Measurements from ENCODE around the gene CILP. TPM values are rescaled to one million over a fixed set of nuclear protein-coding genes. Genes with fewer than 3 reads are reported as not detected.

The CILP gene
- total RNA-seq, 2 donors from 2014 or later: 0.82 to 27.8 TPM

DNA sequence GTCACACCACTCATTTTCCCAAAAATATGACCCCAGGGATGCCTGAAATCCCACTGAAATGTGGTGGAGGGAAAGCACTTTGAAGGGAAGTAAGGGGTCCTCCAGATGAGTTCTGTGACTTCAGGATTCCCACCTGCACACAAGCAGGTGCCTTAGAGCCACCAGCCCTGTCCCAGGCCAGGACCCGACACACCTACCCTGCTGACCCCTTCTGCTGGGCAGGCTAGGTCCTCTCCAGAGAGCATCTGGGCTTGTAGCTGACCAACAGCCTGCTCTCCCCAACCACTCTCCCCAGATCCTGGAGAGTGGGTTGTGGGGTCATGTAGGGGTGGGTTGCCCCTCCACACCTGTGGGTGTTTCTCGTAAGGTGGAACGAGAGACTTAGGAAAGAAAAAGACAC, 14.9 kb upstream of the CILP start:
- H3K27ac ChIP-seq: no peak overlapping the region
- no peaks in the 10 kb centered on the region for H3K9me3 ChIP-seq
- intact Hi-C loops (cut with DNase I): no loop called here
- TF ChIP-seq POLR2AphosphoS5 (IDR thresholded peaks at IDR 0.05) (no peak), POLR2A (IDR thresholded peaks at IDR 0.05) (no peak)
- TF ChIP-seq, protein P1, sequence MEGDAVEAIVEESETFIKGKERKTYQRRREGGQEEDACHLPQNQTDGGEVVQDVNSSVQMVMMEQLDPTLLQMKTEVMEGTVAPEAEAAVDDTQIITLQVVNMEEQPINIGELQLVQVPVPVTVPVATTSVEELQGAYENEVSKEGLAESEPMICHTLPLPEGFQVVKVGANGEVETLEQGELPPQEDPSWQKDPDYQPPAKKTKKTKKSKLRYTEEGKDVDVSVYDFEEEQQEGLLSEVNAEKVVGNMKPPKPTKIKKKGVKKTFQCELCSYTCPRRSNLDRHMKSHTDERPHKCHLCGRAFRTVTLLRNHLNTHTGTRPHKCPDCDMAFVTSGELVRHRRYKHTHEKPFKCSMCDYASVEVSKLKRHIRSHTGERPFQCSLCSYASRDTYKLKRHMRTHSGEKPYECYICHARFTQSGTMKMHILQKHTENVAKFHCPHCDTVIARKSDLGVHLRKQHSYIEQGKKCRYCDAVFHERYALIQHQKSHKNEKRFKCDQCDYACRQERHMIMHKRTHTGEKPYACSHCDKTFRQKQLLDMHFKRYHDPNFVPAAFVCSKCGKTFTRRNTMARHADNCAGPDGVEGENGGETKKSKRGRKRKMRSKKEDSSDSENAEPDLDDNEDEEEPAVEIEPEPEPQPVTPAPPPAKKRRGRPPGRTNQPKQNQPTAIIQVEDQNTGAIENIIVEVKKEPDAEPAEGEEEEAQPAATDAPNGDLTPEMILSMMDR (IDR thresholded peaks at IDR 0.05): no peak
- H3K4me1 ChIP-seq (replicated peaks): no peaks in the 10 kb centered on the region
- no peak overlapping the region for H3K4me3 ChIP-seq
- H3K36me3 ChIP-seq: no peaks in the 10 kb centered on the region
- WGBS: 100% methylated on average over 3 of the region's 3 CpGs
- no peaks in the 10 kb centered on the region for H3K27me3 ChIP-seq (replicated peaks; ENCODE audit: insufficient read depth)
- no peak for DNase-seq (ENCODE audit: low spot score)

DNA sequence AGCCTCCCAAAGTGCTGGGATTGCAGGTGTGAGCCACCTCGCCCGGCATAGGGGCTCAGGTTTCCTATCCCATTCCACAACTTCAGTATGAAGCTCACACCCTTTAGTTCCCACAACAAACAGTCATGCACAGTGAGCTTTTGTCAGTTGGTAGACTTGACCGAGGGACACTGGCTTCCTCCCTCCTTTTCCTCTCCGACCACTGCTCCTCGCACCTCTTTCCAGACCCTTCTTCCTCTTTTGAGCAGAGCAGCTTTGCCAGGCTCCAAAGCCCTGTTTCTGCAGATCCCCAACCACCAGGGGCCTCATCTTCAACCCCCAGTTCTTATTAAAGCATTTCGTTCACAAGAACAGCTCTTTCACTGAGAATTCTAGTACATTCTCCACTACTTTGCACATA, 12.7 kb upstream of the CILP start:
- Histone ChIP-seq H3K4me3 (no peak overlapping the region), H3K27ac (no peak overlapping the region), H3K36me3 (no peaks in the 10 kb centered on the region), H3K4me1 (replicated peaks) (no peaks in the 10 kb centered on the region), H3K27me3 (replicated peaks; ENCODE audit: insufficient read depth) (no peaks in the 10 kb centered on the region), H3K9me3 (no peaks in the 10 kb centered on the region)
- intact Hi-C loops (cut with DNase I): no loop called here
- WGBS: 88% methylated on average over 6 of the region's 6 CpGs
- no peak for DNase-seq (ENCODE audit: low spot score)
- no peak for TF ChIP-seq POLR2A (IDR thresholded peaks at IDR 0.05)
- no peak for TF ChIP-seq POLR2AphosphoS5 (IDR thresholded peaks at IDR 0.05)
- TF ChIP-seq, protein P1 (IDR thresholded peaks at IDR 0.05): no peak

DNA sequence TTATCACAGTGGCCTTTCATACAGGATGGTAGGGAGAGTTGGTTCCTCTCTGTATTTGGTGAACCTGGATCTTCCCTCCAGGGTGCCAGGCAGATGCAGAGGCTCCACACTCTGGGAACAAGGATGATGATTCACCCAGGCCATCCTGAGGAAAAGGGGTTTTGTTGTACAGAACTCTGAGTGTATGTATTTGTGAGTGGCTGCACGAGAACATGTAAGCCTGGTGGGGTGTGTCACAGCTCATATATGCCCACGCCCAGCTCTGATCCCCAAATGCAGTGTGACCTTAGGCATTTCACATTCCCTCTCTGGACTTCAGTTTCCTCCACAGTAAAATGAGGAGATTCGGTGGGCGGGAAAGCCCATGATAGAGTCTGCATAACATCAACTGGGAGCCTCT, 11.6 kb upstream of the CILP start:
- Histone ChIP-seq H3K4me3 (no peak overlapping the region), H3K4me1 (replicated peaks) (no peaks in the 10 kb centered on the region), H3K9me3 (no peaks in the 10 kb centered on the region), H3K36me3 (no peaks in the 10 kb centered on the region), H3K27ac (no peak overlapping the region), H3K27me3 (replicated peaks; ENCODE audit: insufficient read depth) (no peaks in the 10 kb centered on the region)
- 89% methylated on average over 4 of the region's 4 CpGs for WGBS
- TF ChIP-seq POLR2AphosphoS5 (IDR thresholded peaks at IDR 0.05) (no peak), POLR2A (IDR thresholded peaks at IDR 0.05) (no peak)
- TF ChIP-seq, protein P1 (IDR thresholded peaks at IDR 0.05): no peak
- intact Hi-C loops (cut with DNase I): no loop called here
- DNase-seq (ENCODE audit: low spot score): no peak

DNA sequence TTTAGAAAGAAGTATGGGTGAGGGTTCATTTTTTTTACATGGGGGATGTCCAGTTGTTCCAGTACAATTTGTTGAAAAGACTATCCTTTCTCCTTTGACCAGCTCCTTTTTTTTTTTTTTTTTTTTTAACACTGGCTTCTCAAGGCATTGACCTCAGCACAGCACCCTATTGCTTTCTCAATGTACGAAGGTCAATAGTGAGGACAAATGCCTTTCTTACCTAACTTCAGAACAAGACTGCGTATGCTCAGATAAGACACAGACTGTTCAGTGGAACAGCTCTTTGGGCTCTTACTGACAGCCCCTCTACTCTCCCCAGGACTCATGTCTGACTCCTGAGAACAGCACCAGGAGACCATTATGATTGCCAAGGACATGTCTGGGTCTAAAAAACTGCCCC, 10.4 kb upstream of the CILP start:
- Histone ChIP-seq H3K4me1 (replicated peaks) (no peaks in the 10 kb centered on the region), H3K27ac (no peak overlapping the region), H3K4me3 (no peak overlapping the region), H3K36me3 (no peaks in the 10 kb centered on the region), H3K9me3 (no peaks in the 10 kb centered on the region), H3K27me3 (replicated peaks; ENCODE audit: insufficient read depth) (no peaks in the 10 kb centered on the region)
- TF ChIP-seq POLR2A (IDR thresholded peaks at IDR 0.05) (no peak), POLR2AphosphoS5 (IDR thresholded peaks at IDR 0.05) (no peak)
- TF ChIP-seq, protein P1 (IDR thresholded peaks at IDR 0.05): no peak
- intact Hi-C loops (cut with DNase I): no loop called here
- no peak for DNase-seq (ENCODE audit: low spot score)
- WGBS: 91% methylated on average over 2 of the region's 2 CpGs

DNA sequence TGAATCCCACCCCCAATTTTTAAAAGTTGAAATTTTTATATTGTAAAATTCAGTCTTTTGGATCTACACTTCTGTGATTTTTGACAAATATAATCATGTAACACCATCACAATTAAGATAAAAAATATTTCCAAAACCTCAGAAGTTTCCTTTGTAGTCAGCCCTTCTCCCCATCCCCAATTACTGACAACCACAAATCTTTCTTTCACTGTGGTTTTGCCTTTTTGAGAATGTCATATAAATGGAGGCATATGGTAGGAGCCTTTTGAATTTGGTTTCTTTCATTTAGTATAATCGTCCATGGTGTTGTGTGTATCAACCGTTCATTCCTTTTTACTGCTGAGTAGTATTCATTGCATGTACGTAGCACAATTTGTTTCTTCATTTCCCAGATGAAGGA, 7.9 kb upstream of the CILP start:
- no peaks in the 10 kb centered on the region for H3K36me3 ChIP-seq
- no peak overlapping the region for H3K27ac ChIP-seq
- H3K9me3 ChIP-seq: no peaks in the 10 kb centered on the region
- no peaks in the 10 kb centered on the region for H3K27me3 ChIP-seq (replicated peaks; ENCODE audit: insufficient read depth)
- no peak for DNase-seq (ENCODE audit: low spot score)
- intact Hi-C loops (cut with DNase I): no loop called here
- 95% methylated on average over 3 of the region's 3 CpGs for WGBS
- no peak overlapping the region for H3K4me3 ChIP-seq
- TF ChIP-seq POLR2A (IDR thresholded peaks at IDR 0.05) (no peak), POLR2AphosphoS5 (IDR thresholded peaks at IDR 0.05) (no peak)
- TF ChIP-seq, protein P1 (IDR thresholded peaks at IDR 0.05): no peak
- no peaks in the 10 kb centered on the region for H3K4me1 ChIP-seq (replicated peaks)

Data from prostate gland (tissue), 2 donors.